Activated T-cell treated with anti-CD3 and anti-CD28 coated beads, Interleukin-2, amount 50 U/mL, for 4 hours (primary cell): ENCODE data around the gene C1orf167. TPM values are rescaled to one million over a fixed set of nuclear protein-coding genes. Genes with fewer than 3 reads are reported as not detected.

ENCODE experiments used
- ATAC-seq, 2 donors: fragments of 200-7000 bp; cut with Tn5 transposase; one replicate each; pipeline ENCODE4 v1.10.0; 2021
- DNase-seq: peaks from one replicate; pipeline ENCODE4 v3.0.0-alpha.2; 2020
- H3K27me3 Mint-ChIP-seq: one replicate; pipeline ENCODE4 v1.8.0; 2021; ENCODE audit warnings: low read depth, mixed read lengths
- H3K36me3 Mint-ChIP-seq: one replicate; pipeline ENCODE4 v1.8.0; 2022; ENCODE audit warnings: mixed read lengths; ENCODE audit not compliant: insufficient read depth
- H3K4me1 Mint-ChIP-seq: one replicate; pipeline ENCODE4 v1.8.0; 2021; ENCODE audit warnings: low read depth, mixed read lengths
- H3K4me3 Mint-ChIP-seq: one replicate; pipeline ENCODE4 v1.8.0; 2021; ENCODE audit warnings: mild to moderate bottlenecking, moderate library complexity, mixed read lengths
- H3K9me3 Mint-ChIP-seq: one replicate; pipeline ENCODE4 v1.8.0; 2021; ENCODE audit warnings: mixed read lengths
- total RNA-seq, 3 donors: library from RNA; stranded (reverse); gene quantifications; one replicate each; pipeline ENCODE4 v1.2.1, GENCODE V29; 2021

The C1orf167 gene
- total RNA-seq, 3 donors from 2014 or later, result not detected

DNA sequence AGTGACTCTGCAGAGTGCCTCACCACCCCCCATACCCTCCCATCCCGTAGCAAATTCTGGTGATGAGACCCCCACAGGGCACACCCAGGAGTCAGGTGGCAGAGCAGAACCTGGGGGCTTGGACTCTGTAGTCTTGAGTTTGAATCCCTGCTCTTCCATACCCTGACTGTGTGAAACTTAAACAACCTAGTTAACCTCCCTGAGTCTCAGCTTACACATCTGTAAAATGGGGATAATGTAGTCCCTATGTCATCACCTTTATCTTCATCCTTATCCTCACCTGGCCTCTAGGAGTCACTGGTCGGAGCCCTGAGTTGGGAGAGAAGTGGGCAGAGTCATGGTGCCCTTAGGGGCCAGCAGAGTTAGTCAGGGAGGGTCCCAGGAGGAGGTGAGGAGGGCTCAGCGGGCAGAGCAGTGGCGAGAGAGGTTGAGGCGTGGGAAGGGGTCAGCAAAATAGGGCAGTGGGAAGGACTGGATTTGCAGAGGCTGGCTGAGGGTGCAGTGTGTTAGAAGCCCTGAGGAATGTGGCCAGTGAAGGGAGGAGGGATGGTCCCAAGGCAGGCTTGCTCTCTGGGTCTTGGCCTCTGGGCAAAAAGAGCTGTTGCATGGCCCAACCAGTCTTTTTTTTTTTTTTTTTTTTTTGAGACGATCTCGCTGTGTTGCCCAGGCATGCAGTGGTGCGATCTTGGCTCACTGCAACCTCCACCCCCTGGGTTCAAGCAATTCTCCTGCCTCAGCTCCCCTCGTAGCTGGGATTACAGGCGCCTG, 18.6 kb downstream of the C1orf167 start:
- Mint-ChIP-seq H3K9me3 (no peaks in the 10 kb centered on the region), H3K4me1 (peaks cover 8% of the 10 kb centered on the region), H3K27me3 (no peaks in the 10 kb centered on the region), H3K4me3 (no peak overlapping the region), H3K36me3 (no peaks in the 10 kb centered on the region)
- DNase-seq (no peak), ATAC-seq (no peak)

GRCh38 chr1:11781297-11781696, 19.3 kb downstream of the C1orf167 start:
- no peaks in the 10 kb centered on the region for H3K27me3 Mint-ChIP-seq
- no peaks in the 10 kb centered on the region for H3K36me3 Mint-ChIP-seq
- H3K4me3 Mint-ChIP-seq, result no peak overlapping the region
- DNase-seq (no peak), ATAC-seq (no peak)
- peaks cover 8% of the 10 kb centered on the region for H3K4me1 Mint-ChIP-seq
- no peaks in the 10 kb centered on the region for H3K9me3 Mint-ChIP-seq

GRCh38 chr1:11782127-11782708, 20.2 kb downstream of the C1orf167 start:
- no peak for DNase-seq
- no peaks in the 10 kb centered on the region for H3K9me3 Mint-ChIP-seq
- H3K4me3 Mint-ChIP-seq, result no peak overlapping the region
- peaks cover 8% of the 10 kb centered on the region for H3K4me1 Mint-ChIP-seq
- no peaks in the 10 kb centered on the region for H3K36me3 Mint-ChIP-seq
- no peak for ATAC-seq
- no peaks in the 10 kb centered on the region for H3K27me3 Mint-ChIP-seq

DNA sequence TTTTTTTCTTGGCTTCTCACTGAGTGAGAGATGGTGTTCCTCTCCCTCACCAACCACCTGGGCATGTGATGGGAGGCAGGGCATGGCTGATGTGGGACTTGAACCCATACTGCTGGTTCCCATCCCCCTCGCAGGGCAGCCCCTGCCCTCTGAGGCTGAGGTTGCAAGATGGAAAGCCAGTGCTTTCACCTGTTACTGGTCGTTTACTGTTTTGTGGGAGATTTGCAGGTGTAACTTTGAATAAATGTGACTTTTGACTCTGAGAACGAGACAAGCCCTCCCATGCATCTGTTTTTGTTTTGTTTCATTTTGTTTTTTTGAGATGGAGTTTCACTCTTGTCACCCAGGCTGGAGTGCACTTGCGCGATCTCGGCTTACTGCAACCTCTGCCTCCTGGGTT, 21.6 kb downstream of the C1orf167 start:
- H3K9me3 Mint-ChIP-seq, result no peaks in the 10 kb centered on the region
- no peaks in the 10 kb centered on the region for H3K27me3 Mint-ChIP-seq
- peaks cover 8% of the 10 kb centered on the region for H3K4me1 Mint-ChIP-seq
- no peak overlapping the region for H3K4me3 Mint-ChIP-seq
- DNase-seq, result no peak
- no peaks in the 10 kb centered on the region for H3K36me3 Mint-ChIP-seq
- ATAC-seq, result no peak

DNA sequence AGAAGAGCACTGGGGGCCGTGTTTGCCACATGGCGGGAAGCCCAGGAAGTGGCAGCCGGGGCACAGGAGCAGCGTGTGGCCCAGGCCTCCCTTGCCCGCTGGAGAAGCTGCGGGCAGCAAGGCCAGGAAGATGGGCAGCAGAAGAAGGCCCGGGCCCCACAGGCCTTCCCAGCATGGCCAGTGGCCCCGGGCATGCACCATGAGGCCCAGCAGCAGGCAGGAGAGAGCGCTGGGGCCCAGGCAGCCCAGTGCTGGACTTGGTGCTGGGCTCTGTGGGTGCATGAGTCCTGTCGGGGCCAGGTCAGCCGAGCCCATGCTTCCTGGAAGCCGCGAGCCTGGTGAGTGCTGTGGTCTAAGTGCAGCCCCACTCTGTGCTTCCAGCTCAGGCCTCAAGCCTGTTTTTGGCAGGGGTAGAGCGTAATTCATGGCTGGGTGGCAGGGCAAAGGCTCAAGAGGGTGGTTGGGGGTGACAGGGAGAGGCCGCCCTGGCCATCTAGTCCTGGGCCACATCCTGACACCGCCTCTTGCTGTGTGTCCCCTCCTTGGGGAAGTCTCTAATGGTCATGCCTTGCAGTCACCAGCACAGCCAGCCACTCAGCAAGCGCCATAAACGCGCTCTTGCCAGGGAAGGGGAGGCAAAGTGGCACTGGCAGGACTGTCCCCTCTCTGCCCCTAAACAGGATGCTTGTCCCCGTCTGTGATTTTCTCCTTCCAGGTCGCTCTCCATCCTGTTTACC, 22.4 kb downstream of the C1orf167 start:
- Mint-ChIP-seq H3K4me1 (peaks cover 8% of the 10 kb centered on the region), H3K36me3 (no peaks in the 10 kb centered on the region), H3K9me3 (no peaks in the 10 kb centered on the region), H3K4me3 (no peak overlapping the region), H3K27me3 (no peaks in the 10 kb centered on the region)
- no peak for DNase-seq
- no peak for ATAC-seq

DNA sequence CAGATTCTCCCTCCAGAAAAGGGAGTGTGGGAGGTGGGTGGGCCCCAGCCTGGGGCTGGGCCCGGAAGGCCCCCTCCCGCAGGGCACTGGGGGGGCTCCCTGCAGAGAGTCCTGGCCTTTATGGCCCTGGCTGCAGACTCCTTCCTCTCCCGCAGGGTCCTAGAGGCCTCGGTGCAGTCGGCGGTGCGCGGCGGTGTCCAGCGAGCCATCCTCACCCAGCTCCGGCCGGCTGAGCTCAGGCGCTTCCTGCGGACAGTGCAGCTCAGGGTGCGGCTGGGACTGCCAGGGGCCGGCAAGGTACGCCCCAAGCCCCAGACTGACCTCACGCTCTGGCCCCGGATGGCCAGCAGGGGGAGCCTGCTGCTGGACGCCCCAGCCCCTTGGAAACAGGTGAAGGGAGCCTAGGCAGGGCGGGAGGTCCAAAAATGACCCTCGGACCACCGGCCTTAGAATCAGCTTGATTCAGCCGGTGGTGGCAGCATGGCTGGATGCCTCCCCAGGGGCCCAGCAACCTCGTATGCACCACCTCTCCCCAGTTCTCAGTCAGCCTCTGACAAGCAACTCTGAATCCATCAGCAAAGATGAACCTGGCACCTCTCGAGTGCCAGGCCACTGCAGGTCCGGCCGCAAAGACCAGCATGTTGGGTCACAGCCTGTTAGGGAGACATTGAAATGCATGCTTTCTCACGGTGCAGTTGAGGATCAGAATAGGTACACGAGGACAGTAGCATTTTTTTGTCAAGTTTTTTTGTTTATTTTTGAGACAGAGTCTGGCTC, 23.2 kb downstream of the C1orf167 start:
- Mint-ChIP-seq H3K27me3 (no peaks in the 10 kb centered on the region), H3K4me1 (peaks cover 8% of the 10 kb centered on the region), H3K4me3 (peak overlapping the region; percentile 46), H3K36me3 (no peaks in the 10 kb centered on the region), H3K9me3 (no peaks in the 10 kb centered on the region)
- ATAC-seq (peak; percentile 77 to 81), DNase-seq (peak; percentile 31)

GRCh38 chr1:11786168-11786567, 24.2 kb downstream of the C1orf167 start:
- Mint-ChIP-seq H3K4me1 (peaks cover 8% of the 10 kb centered on the region), H3K4me3 (no peak overlapping the region), H3K27me3 (no peaks in the 10 kb centered on the region), H3K9me3 (no peaks in the 10 kb centered on the region), H3K36me3 (peaks cover 5% of the 10 kb centered on the region)
- DNase-seq (no peak), ATAC-seq (no peak)

DNA sequence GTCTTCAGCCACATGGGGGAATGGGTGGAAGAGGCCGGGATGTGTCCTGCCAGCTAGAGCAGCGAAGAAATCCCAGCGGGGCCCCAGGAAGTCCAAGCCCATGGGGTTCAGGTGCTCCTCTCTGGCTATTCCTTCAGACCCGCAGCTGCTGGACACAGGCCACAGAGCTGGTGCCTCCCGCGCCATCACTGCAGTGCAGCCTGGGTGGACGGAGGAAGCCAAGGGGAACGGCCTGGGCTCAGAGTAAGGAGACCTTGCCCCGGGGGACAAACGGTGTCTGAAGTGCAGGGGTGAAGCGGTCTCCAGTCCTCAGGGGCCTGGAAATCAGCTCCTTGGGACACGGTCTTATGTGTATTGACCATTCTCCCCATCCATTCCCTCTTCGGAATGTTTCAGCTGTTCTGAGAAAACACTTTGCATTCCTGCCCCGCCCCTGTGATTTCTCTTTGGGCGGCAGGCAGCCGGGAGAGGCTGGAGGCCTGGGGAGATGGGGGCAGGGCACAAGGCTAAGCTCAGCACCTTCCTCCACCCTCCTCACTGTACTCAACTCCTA, 25.3 kb downstream of the C1orf167 start:
- ATAC-seq, result no peak
- DNase-seq, result no peak
- H3K4me1 Mint-ChIP-seq, result peaks cover 8% of the 10 kb centered on the region
- peaks cover 9% of the 10 kb centered on the region for H3K36me3 Mint-ChIP-seq
- H3K4me3 Mint-ChIP-seq, result no peak overlapping the region
- H3K27me3 Mint-ChIP-seq, result no peaks in the 10 kb centered on the region
- H3K9me3 Mint-ChIP-seq, result no peaks in the 10 kb centered on the region

GRCh38 chr1:11787804-11788436, 25.9 kb downstream of the C1orf167 start:
- Mint-ChIP-seq H3K36me3 (peaks cover 9% of the 10 kb centered on the region), H3K4me3 (no peak overlapping the region), H3K9me3 (no peaks in the 10 kb centered on the region), H3K4me1 (peaks cover 8% of the 10 kb centered on the region), H3K27me3 (no peaks in the 10 kb centered on the region)
- no peak for ATAC-seq
- DNase-seq, result no peak

GRCh38 chr1:11788549-11789053, 26.6 kb downstream of the C1orf167 start:
- H3K9me3 Mint-ChIP-seq, result no peaks in the 10 kb centered on the region
- DNase-seq (no peak), ATAC-seq (no peak)
- H3K4me1 Mint-ChIP-seq, result peaks cover 8% of the 10 kb centered on the region
- H3K36me3 Mint-ChIP-seq, result peaks cover 9% of the 10 kb centered on the region
- H3K4me3 Mint-ChIP-seq, result no peak overlapping the region
- no peaks in the 10 kb centered on the region for H3K27me3 Mint-ChIP-seq

DNA sequence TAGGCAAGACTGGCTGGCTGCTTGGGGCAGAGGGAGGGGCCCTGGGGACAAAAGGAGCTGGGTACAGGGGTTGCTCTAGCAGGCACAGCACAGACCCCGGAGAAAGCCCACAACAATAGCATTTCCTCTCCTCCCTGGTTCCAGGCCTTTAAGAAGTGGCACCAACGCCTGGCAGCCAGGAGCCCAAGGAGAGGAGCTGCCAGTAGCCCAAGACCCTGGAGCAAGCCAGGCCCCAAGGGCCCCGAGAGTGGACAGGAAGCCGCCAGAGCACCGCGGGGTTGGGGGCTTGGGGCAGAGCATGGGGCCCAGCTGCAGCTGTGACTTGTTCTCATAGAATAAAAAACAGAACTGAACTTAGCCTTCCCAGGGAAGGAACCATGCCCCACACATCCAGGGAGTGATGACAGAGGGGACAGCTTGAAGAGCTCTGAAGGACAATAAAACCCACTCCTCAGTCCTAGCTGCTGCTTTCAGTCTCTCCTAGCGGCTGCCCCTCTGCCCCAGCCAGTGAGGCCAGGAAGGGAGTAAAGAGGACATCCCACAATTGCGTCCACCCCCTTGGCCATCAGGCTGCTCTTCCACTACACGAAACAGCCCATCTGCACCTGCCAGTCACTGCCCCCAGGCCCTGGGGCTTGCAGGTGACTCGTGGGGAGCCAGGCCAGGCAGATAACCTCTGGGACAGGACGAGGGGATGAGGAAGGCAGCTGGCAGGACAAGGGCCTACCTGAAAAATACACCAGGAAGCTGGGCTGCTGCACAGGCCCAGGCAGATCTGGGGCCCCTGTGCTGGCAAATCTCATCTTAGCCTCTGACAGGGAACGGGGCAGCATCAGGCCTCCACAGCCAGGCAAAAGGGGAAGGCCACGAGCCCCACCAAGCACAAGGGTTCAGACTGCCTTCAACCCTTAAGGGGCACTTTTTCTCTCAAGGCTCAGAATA, 27.4 kb downstream of the C1orf167 start:
- no peak for ATAC-seq
- no peak overlapping the region for H3K4me3 Mint-ChIP-seq

DNA sequence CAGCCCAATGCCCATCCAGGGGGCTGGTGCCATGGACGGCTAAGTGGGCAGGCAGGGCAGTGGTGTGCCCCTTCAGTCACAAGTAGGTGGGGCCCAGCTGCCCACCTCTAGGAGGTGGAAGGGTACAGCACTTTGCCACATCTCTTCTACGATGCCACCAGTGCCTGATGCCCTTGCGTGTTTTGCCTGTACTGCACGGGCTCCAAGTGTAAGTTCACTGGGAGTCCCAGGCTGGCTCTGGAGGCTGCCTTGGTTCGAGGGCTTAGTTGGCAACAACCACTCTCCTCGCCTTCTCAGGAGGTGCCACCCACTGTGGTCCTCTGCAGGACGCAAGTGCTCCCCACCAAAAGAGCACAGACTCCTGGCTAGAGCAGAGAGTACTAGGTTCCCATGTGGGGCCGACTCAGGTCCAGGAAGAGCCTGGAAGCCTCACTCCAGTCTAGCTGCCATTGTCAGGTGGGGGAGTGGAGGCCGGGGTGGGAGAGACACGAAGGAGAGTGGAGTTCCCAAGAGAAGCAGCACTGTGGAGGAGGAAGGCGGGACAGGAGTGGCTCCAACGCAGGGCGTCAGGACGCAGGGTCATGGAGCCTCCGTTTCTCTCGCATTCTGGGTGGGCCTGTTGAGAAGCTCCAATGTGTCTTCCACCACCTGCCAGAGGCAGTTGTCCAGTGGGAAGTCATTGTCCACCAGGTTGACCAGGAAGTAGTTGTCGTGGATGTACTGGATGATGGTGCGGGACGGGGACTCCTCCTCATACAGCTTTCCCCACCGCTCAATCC, 28.3 kb downstream of the C1orf167 start:
- peaks cover 19% of the 10 kb centered on the region for H3K36me3 Mint-ChIP-seq
- DNase-seq, result no peak
- H3K9me3 Mint-ChIP-seq, result no peaks in the 10 kb centered on the region
- H3K27me3 Mint-ChIP-seq, result no peaks in the 10 kb centered on the region
- ATAC-seq, result no peak
- peaks cover 2% of the 10 kb centered on the region for H3K4me1 Mint-ChIP-seq
- no peak overlapping the region for H3K4me3 Mint-ChIP-seq

More for the DNA sequence above, 27.4 kb downstream of the C1orf167 start:
- Mint-ChIP-seq H3K9me3 (no peaks in the 10 kb centered on the region), H3K4me1 (peaks cover 8% of the 10 kb centered on the region), H3K36me3 (peaks cover 11% of the 10 kb centered on the region), H3K27me3 (no peaks in the 10 kb centered on the region)
- DNase-seq, result no peak
